ENCODE measurements around the gene HELB.

GRCh38 chr12:66314278-66314677, 12.0 kb downstream of the HELB start:
- no peak for TF ChIP-seq EGR1 (IDR thresholded peaks at IDR 0.05; ENCODE audit: borderline replicate concordance in 1 of 2, low read depth in 2 of 2, low read length in 2 of 2)
- no peak for TF ChIP-seq CTCF (IDR thresholded peaks at IDR 0.05 in 2 of 3, conservative IDR thresholded peaks at IDR 0.05 in 1 of 3; ENCODE audit: control insufficient read depth in 2 of 3, extremely low read depth in 1 of 3, insufficient read depth in 1 of 3, low read depth in 3 of 3, low read length in 3 of 3)
- no peak for TF ChIP-seq EZH2 (IDR thresholded peaks at IDR 0.05; ENCODE audit: borderline replicate concordance, control insufficient read depth, low read depth, low read length)
- TF ChIP-seq ATF3 (IDR thresholded peaks at IDR 0.05; ENCODE audit: borderline replicate concordance, extremely low read depth, low read depth, low read length) = no peak
- TF ChIP-seq TCF12 (IDR thresholded peaks at IDR 0.05; ENCODE audit: low read depth, low read length) = no peak
- no peak for TF ChIP-seq NR2C1 (IDR thresholded peaks at IDR 0.05)
- TF ChIP-seq, protein P1, sequence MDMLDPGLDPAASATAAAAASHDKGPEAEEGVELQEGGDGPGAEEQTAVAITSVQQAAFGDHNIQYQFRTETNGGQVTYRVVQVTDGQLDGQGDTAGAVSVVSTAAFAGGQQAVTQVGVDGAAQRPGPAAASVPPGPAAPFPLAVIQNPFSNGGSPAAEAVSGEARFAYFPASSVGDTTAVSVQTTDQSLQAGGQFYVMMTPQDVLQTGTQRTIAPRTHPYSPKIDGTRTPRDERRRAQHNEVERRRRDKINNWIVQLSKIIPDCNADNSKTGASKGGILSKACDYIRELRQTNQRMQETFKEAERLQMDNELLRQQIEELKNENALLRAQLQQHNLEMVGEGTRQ (IDR thresholded peaks at IDR 0.05; ENCODE audit: borderline replicate concordance, low read depth, low read length) = no peak
- TF ChIP-seq POLR2A (IDR thresholded peaks at IDR 0.05; ENCODE audit: low read depth, low read length) = no peak
- TF ChIP-seq NRF1 (conservative IDR thresholded peaks at IDR 0.05; ENCODE audit: low read depth, low read length) = no peak
- TF ChIP-seq POLR2AphosphoS5 (IDR thresholded peaks at IDR 0.05; ENCODE audit: low read length) = no peak
- no peak for TF ChIP-seq RAD51 (IDR thresholded peaks at IDR 0.05)
- TF ChIP-seq, protein P2, sequence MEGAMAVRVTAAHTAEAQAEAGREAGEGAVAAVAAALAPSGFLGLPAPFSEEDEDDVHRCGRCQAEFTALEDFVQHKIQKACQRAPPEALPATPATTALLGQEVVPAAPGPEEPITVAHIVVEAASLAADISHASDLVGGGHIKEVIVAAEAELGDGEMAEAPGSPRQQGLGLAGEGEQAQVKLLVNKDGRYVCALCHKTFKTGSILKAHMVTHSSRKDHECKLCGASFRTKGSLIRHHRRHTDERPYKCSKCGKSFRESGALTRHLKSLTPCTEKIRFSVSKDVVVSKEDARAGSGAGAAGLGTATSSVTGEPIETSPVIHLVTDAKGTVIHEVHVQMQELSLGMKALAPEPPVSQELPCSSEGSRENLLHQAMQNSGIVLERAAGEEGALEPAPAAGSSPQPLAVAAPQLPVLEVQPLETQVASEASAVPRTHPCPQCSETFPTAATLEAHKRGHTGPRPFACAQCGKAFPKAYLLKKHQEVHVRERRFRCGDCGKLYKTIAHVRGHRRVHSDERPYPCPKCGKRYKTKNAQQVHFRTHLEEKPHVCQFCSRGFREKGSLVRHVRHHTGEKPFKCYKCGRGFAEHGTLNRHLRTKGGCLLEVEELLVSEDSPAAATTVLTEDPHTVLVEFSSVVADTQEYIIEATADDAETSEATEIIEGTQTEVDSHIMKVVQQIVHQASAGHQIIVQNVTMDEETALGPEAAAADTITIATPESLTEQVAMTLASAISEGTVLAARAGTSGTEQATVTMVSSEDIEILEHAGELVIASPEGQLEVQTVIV (IDR thresholded peaks at IDR 0.05; ENCODE audit: borderline replicate concordance, partially characterized antibody) = no peak
- TF ChIP-seq TAF1 (IDR thresholded peaks at IDR 0.05; ENCODE audit: borderline replicate concordance, low read depth, low read length) = no peak
